HG02678 (cell line): ENCODE results near the gene ZNF723.
"Not testable (repeated sequence)": the region's sequence is repeated elsewhere in the genome, so short reads cannot be mapped to it uniquely, and the experiment has no call there.

ENCODE experiments used
- ATAC-seq: cut with Tn5 transposase; IDR thresholded peaks from one replicate; pipeline ENCODE4 v1.9.1; 2021; ENCODE audit warnings: mild to moderate bottlenecking, moderate library complexity; ENCODE audit not compliant: unreplicated experiment

ZNF723 gene

DNA sequence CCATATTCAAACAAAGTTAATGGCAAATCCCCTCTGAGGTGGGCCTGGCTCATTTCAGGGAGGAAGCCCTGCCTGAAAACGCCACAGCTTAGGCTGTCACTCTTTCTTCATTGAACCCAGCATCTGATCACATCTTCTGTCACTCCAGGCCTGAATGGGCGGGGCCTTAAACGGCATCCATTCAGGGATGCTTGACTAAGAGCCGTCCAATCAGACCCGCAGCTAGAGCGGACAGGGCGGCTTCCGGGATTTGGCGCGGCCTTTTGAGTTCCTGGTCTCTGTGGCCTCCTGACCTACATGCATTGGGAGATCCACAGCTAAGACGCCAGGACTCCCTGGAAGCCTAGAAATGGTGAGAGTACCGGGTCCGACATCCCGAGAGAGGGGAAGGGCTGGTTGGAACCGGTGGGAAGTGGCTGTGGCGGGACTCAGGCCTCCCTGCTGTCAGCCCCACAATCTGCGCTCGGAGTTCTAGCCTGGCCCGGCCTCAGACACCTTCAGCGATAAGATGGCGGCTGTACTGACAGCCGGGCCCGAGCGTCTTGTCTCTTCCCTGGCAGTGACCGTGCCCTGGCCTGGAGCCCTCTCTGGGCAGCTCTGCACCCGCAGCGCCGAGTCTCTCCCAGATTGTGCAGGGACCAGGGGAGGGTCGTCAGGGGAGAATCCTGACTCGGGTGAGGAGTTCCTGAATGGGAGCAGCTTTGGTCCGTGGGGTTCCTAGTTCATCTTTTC, at the start of gene ZNF723:
Gene ZNF723 (plus strand): TSS at position 261 of the 732 bp plus-strand sequence. CDS start 89 bp downstream, at position 350.
- no peak for ATAC-seq

DNA sequence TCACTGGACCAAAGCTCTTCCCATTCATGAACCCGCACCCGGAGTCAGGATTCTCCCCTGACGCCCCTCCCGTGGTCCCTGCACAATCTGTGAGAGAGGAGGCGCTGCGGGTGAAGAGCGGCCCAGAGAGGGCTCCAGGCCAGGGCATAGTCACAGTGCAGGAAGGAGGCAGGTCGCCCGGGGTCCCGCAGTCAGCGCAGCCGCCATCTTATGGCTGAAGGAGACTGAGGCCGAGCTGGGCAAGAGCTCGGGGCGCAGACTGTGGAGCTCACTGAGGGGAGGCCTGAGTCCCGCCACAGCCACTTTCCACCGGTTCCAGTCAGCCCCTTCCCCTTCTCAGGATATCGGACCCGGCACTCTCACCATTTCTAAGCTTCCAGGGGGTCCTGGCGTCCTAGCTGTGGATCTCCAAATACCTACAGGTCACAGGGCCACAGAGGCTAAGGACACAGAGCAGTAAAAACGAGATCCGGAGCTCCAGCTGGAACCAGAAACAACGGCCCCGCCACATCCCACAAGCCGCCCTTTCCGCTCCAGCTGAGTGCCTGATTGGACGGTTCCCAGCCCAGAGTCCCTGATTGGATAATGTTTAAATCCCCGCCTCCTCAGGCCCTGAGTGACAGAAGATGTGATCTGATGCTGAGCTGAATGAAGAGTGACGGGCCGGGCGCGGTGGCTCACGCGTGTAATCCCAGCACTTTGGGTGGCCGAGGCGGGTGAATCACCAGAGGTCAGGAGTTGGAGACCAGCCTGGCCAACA, 48.3 kb upstream of the ZNF723 start, which contains the start of gene ZNF99:
Gene ZNF99 (minus strand): TSS at position 501 of the 760 bp plus-strand sequence. CDS start 135 bp downstream, at position 366.
- no peak for ATAC-seq

DNA sequence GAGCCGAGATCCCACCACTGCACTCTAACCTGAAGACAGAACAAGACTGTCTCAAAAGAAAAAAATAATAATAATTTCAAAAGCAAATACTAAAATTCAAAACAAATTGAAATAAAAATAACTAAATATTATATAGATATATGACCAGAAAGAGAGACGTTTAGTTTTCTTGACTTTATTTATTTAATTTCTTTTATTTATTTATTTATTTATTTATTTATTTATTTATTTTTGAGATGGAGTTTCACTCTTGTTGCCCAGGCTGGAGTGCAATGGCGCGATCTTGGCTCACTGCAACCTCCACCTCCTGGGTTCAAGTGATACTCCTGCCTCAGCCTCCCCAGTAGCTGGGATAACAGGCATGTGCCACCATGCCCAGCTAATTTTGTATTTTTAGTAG, 39.2 kb upstream of the ZNF723 start:
- ATAC-seq = not testable (repeated sequence)

DNA sequence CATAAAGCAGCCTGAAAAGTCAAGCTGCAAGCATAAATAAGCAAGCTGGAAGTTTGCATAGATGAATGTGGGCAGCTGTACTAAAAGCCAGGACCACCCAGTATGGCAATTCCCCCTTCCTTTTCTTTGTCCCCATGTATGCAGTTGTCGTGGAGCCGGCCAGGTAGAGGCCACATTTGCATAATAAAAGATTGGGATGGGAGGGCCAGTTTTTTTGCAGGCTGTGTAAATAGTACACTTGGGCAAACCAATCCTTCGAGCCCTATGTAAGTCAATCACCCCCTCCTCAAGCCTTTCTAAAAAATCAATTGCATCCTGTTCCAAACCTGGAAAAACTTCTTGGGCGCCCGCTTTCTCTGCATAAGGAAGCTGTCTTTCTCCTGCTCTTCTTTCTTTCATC, 35.1 kb upstream of the ZNF723 start:
- ATAC-seq = no peak

DNA sequence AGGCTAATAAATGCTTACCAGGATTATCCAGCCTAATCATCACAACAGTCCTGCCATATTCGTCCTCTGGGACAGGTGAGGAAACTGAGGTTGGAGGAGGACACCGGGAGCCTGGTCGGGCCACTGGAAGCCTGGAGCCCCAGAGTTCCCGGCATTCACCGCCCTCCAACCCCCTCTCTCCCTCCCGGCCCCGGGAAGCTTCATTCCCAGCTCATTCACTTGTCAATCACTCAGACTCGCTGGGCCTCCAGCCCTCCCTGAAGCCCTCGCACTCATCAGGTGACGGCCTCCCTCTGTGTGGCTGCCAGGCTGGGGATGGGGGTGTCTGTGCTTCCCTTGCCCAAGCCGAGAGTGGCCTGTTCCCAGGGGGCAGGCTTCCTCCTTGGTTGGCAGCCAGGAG, 25.7 kb upstream of the ZNF723 start:
- ATAC-seq = no peak

DNA sequence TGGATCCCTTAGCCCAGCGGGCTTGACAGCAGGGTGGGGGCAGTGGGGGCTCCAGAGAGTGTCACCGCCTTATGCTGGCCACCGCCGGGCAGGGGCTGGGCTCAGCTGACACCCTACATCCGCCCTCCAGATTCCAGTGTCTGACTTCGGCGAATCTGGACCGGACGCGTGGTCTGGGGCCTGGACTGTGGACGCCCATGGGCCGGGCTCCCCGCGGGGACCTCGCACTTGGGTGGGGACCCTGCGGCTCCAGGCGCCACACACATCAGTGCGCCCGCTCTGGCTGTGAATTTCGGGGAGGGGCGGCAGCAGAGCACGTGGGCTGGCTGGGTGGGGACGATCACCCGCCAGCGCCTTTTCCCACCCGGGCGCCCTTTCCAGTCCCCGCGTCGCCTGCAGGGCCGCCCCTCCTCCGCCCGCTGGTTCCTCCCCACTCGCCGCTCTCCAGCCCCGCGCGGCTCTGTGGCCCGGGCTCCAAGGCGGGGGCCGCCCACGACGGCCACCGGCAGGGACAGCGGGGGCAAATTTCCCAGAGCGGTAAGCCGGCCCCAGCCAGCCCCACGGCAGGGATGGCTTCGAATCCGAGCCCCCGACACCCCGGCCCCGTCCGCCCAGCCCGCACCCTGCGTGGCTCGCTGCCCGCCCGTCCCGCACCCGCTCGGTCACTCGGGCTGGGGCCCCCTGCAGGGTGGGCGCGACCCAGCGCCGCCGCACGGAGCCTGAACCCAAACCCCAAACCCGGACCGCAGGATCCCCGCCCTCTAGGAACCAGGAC, 24.8 kb upstream of the ZNF723 start:
- ATAC-seq = no peak

DNA sequence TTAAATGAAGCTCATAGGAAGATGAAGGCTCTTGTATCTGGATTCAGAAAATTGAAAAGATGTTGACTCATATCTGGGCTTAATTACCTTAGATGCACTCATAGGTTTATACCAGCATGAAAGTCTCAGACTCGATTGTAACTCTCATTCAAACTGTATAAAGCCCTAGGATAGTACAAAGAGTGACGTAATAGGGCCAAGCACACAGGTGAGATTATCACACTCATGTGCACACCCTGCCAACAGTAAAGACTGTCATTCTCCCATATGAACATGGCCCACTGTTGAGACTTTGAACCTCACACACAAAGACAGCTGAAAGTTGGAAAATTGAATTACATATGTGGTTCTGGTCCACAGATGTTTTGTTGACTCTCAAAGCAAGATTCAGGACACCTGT, 18.0 kb upstream of the ZNF723 start:
- no peak for ATAC-seq

DNA sequence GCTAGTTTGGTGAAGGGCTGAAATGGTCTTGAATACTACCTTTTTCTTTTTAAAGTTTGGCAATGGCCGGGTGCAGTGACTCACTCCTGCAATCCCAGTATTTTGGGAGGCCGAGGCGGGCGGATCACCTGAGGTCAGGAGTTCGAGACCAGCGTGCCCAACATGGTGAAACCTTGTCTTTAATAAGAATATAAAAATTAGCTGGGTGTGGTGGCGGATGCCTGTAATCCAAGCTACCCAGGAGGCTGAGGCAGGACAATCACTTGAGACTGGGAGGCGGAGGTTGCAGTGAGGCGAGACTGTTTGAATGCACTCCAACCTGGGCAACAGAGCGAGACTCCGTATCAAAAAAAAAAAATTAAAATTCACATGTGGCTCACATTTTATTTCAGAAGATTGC, 880 bp upstream of the ZNF723 start:
- no peak for ATAC-seq

DNA sequence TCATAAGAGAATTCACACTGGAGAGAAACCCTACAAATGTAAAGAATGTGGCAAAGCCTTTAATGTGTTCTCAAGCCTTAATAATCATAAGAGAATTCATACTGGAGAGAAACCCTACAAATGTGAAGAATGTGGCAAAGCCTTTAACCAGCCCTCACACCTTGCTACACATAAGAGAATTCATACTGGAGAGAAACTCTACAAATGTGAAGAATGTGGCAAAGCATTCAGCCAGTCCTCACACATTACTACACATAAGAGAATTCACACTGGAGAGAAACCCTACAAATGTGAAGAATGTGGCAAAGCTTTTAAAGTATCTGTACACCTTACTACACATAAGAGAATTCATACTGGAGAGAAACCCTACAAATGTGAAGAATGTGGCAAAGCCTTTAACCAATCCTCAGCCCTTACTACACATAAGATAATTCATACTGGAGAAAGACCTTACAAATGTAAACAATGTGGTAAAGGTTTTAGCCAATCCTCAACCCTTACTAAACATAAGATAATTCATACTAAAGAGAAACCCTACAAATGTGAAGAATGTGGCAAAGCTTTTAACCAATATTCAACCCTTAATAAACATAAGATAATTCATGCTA, 25.7 kb downstream of the ZNF723 start:
- not testable (repeated sequence) for ATAC-seq

DNA sequence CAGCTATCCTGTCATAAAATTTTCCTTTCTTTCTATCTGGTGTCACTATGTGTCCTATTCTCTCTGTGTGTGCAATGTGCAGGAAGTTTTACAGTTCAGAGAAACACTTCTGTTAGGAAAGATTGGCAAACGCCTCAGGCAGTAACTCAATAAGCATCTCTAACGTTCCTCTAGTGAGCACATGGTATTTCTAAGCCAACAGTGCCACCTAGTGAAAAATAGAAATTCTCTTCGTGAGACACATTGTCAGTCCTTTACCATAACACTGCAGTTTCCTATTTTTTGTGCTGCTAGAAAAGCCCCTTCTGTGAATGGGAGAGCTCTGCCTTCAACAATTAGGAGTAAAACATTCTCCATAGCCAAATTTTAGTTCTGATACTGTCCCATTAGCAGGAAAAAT, 50.7 kb downstream of the ZNF723 start:
- no peak for ATAC-seq

DNA sequence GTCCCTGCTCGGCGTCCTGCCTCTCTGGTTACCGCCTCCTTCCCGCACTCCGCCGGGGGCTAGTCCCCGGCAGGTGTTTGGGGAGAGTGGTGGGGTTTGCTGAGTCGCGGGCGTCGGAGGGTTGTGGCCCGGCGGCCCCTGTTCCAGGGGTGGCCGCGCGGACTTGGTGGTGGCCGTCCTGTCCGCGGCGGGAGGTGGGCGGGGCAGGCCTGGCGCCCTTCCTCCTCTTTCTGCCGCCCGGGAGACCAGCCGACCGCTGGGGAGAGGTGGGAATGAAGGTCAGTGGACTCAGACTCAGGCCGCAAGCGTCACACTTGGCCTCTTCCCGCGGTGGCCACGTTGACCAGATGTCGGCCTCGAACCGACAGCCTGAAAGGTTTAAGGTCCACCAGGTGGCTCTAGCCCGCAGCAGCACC, 61.8 kb downstream of the ZNF723 start:
- ATAC-seq = no peak

DNA sequence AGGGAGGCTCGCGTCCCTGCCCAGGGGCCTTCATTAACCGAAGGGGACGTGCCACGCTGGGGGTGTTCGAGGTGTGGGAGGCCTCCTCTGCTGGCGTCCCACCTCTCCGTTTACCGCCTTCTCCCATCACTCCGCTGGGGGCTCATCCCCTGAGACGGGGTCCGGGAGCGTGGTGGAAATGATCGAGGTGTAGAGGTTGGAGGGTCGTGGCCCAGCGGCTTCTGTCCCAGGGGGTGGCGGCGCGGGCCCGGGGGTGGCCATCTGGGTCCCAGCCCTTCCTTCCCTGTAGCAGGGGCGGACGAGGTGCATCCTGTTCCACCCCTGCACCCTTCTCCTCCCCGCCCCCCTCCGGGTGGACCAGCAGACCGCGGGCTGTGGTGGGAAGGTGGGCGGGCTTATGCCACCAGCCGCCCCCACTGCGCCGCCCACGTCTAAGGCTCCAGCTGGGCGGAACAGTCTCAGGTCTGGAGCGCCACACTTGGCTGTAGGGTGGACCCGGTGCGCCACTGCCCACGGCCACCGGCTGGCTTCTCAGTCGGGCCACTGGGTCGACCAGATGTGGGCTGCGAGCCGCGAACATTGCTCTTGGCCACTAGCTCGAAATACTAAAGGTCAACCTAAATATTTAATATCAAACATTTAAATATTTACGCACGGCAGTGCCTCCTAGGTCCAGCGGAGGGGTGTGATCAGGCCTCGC, 69.5 kb downstream of the ZNF723 start:
- ATAC-seq = no peak
